NCI-H2107 treated with DMSO at 0.1 percent for 48 hours (cell line): Measurements from ENCODE around the gene KIAA0753.

Experiments
- DNase-seq: peaks from one replicate; lab custom pipeline; 2025; ENCODE audit not compliant: unreplicated experiment; lab: John Stamatoyannopoulos, UW

KIAA0753 gene

GRCh38 chr17:6640536-6641246, at the start of gene KIAA0753, which contains the start of gene TXNDC17:
TSS of gene KIAA0753 (minus strand) at chr17:6640711. CDS start at chr17:6635103, 5,608 bp downstream.
TSS of gene TXNDC17 (plus strand) at chr17:6641060. CDS start at chr17:6641083, 23 bp downstream.
- peak; percentile 48 for DNase-seq

DNA sequence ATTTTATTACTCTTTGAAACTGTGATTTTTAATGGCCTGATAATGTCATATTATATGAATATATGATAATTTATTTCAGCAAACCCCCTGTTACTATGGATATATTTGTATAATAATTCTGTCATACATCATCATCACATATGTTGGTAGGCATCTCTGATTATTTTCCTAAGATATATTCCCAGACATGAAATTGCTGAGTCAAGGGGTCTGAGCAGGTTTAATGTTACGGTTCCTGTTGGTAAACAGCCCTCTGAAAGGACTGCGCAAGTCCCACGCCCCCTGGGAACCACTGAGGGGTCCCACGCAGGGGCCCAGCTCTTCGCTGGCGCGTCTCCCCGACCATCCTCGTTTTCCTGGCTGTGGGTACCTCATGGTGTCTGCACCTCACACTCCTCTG, 48.4 kb upstream of the KIAA0753 start:
- no peak for DNase-seq

GRCh38 chr17:6686026-6686425, 45.5 kb upstream of the KIAA0753 start:
- DNase-seq = no peak

- no peak for DNase-seq
Measured at GRCh38 chr17:6684881-6685767, 44.6 kb upstream of the KIAA0753 start.

DNA sequence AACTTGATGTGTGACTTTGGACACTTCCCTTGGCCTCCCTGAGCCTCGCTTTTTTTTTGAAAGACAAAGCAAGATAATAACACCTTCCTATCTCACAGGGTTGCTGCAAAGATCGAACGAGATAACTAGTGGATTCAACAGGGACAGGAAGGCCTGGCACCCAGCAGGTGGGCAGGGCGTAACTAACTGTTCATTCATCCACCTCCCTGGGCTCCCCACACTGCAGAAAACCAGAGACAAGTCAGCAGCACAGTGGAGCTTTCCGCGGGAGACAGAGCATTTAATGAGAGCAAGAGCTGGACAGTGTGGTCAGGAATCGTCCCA, 43.9 kb upstream of the KIAA0753 start:
- DNase-seq = no peak

- DNase-seq = no peak
Measured at GRCh38 chr17:6683730-6684459, 43.4 kb upstream of the KIAA0753 start.

GRCh38 chr17:6683081-6683684, 42.7 kb upstream of the KIAA0753 start:
- no peak for DNase-seq

- no peak for DNase-seq
Measured at GRCh38 chr17:6682339-6682738, 41.8 kb upstream of the KIAA0753 start.

GRCh38 chr17:6681671-6682070, 41.2 kb upstream of the KIAA0753 start:
- no peak for DNase-seq

- no peak for DNase-seq
Measured at GRCh38 chr17:6681176-6681575, 40.7 kb upstream of the KIAA0753 start.

DNA sequence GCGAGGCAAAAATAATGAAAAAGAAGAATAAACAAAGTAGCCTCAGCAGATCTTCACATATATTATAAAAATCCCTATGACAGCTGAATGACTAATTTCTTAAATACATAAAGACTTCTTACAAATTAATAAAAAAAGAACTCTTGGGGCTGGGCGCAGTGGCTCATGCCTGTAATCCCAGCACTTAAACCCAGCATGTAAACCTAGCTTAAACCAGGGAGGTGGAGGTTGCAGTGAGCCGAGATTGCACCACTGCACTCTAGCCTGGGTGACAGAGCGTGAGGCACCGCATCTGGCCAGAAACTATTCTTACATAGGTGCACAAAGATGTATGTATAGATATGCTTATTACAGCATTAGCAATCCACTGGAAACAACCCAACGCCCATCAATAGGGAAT, 38.7 kb upstream of the KIAA0753 start:
- no peak for DNase-seq

GRCh38 chr17:6677946-6678345, 37.4 kb upstream of the KIAA0753 start:
- DNase-seq = no peak

- peak; percentile 10 for DNase-seq
Measured at GRCh38 chr17:6677158-6677831, 36.8 kb upstream of the KIAA0753 start.

GRCh38 chr17:6676802-6677157, 36.3 kb upstream of the KIAA0753 start:
- DNase-seq = no peak

GRCh38 chr17:6675201-6675825, 34.8 kb upstream of the KIAA0753 start:
- DNase-seq = no peak

DNA sequence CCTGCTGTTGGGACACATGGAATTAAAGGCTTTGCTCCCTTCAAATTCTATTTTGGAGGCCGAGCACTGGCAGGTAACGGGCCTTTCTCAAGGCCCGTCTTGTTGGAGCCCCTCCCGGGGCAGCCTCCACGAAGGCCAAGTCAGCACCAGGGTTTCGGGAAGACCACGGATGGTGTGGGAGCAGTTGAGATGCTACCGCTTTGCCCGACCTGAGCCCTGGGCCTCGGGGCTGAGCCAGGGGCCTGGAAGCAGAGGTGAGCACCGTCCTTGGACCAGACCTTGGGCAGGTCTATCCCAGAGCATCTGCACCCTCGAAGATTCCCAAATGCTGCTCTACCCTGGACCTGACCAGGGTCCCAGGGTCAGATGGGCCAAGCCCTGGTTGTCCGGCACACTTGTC, 34.1 kb upstream of the KIAA0753 start:
- DNase-seq = no peak

GRCh38 chr17:6671431-6671830, 30.9 kb upstream of the KIAA0753 start:
- DNase-seq = no peak

- DNase-seq = no peak
Measured at GRCh38 chr17:6670999-6671398, 30.5 kb upstream of the KIAA0753 start.

DNA sequence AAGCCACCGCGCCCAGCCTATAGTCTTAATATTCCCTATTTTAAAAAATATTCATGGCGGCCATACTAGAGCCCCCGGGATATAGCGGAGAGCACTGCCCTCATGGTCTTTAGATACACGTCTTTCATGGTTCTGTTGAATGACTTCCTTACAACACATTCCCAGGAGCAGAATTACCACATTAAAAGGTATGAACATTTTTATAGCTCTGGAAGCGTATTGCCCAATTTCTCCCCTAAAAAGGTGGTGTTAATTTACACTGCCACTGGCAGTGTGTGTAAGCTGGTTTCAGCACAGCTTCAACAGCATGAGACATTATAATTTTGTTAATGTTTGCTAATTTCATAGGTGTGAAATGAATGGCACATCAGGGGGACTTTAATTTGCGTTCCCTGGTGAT, 30.1 kb upstream of the KIAA0753 start:
- DNase-seq = no peak

DNA sequence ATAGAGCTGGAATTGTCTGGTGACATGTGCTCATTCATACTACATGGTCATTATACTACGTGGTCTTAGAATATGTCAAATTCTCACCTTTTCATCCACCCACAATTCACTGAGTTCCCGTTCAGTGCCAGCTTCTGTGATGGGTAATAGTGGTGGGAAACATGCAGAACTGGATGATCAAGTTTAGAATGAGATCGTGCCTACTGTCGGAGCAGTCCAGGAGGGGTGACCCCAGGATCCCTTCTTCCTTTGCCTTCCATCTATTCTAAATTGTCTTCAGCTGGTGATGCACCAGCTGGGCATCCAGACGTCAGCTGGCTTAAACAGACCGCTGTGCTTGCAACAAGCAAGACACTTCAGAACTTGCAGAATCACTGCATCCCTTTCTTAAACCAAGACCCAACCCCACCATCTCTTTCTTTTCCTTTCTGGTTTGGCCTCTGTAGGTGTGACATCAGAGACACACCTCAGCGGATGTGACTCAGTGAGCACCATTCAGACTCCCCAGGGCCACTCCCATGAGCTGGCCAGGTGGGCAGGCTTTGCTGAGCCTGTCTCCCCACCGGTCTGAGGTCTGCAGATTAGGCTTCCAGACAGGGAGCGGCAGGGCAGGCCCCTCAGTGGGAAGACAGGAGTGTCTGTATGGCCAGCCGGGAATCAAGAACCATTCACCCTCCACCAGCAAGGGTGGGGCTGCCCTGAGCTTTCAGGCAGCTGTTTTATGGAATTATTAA, 29.1 kb upstream of the KIAA0753 start:
- no peak for DNase-seq
